Measurements from ENCODE around the gene TRIM65.
A peak's percentile ranks its signal among the peaks of the same experiment; 100 is the strongest.
"Not testable (repeated sequence)": the region's sequence is repeated elsewhere in the genome, so short reads cannot be mapped to it uniquely, and the experiment has no call there.

TRIM65 gene

DNA sequence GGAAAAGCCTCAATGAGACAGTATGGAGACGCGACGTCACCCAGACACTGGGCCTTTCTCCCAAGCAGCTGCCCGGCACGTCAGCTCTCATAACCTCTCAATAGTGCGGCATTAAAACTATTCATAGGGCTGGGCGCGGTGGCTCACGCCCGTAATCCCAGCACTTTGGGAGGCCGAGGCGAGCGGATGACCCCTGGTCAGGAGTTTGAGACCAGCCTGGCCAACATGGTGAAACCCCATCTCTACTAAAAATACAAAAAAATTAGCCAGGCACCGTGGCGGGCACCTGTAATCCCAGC is 45.1 kb downstream of the TRIM65 start:
- not testable (repeated sequence) for DNase-seq (ENCODE audit: low read depth)

DNA sequence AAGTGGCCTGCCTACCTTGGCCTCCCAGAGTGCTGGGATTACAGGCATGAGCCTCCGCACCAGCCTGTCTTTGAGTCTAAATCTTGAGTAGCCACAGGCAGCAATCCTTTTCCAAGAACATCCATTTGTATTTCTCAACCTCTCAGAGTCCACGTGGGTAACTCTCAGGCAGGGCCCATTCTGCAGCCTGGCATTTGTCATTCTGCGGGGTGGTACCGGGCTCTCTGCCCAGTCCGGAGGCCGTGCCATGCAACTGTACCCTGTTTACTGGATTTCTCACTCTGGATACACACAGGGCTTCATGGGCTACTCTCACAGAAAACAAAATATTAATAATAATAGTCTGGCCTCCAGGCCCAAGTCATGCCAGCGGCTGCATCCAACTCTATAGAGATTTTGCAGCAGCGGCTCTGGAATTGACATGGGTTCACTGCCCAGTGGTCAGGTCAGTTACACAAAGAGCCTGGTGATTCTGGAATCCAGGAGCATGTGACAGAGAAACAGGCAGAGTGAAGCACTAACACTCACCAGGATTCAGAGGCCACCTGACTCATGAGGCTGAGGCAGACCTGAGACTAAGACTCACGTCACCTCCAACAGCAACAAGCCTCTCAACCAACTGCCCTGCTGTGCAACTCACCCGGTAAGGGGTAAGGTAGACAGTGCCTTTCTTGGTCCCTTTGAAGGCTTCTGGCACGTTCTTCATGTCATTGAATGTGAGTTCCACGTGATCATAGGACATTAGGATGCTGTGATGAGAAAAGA is 45.6 kb downstream of the TRIM65 start:
- DNase-seq (ENCODE audit: low read depth) = no peak

DNA sequence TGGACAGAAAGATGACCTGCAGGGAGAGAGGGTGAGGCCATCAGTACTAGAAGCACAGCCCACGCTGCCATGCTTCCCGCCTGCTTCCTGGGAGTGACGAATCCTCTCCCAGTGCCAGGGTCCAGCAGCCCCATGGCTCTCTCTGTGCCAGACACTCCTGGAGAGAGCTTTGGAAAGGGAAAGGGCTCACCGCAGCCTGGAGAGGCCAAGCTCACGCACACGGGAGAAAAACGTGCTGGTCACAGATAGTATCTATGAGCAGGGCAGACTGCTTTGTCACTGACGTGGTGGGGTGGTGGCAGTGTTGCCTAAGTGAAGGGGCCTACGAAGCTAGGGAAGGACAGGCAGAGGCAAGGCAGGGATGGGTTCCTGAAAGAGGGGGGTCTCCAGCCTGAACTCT is 47.0 kb downstream of the TRIM65 start:
- no peak for DNase-seq (ENCODE audit: low read depth)

DNA sequence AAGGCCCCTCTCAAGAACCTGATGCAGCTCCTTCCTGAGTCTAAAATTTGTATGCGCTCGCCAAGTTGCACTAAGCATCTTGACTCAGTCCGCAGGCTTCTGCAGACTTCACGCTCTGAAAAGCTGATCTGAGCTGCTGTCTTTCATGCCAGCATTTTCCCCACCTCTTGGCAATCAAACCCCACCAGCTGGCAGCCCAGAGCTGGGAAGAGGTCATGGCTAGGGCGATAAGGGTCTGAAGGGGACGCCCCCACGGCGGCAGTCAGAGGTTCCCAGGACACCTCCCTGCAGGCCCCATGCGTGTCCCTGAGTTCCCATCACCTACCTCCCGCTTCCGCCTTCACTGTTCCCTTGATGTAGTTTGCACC is 47.5 kb downstream of the TRIM65 start:
- no peak for DNase-seq (ENCODE audit: low read depth)

DNA sequence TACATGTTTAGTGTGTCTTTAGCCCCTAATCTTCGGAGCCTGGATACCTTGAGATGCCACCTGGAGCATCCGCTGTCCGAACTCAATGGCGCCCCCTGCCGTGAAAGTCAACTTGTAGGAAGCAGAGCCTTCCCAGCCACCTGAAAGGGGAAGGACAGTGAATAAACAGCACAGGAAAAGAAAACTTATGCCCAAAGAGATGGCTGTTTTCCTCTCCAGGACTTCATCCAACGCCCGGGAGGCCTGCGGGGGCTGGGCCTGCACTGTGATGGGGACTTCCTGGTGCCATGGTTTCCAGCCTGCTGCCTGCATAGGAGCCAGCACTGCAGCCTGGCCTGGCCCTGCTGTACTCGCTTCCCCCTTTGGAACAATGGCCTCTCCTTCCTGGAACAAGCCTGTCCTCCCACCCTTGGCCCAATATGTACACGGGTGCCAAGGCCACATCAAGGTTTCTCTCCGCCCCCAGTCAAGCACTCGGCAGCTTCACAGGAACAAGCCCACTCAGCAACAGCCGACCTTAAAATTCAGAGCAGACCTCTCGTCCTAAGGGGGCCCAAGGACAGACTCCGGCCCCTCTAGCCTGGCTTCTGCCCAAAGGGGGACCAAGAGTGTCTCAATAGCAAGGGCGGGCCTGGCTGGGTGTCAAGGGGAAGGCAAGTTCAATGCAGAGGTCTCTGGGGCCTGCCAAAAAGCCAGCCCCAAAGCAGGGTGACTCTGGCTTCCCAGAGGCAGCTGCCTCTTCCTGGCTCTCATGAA is 48.0 kb downstream of the TRIM65 start:
- peak; percentile 50 for DNase-seq (ENCODE audit: low read depth)

DNA sequence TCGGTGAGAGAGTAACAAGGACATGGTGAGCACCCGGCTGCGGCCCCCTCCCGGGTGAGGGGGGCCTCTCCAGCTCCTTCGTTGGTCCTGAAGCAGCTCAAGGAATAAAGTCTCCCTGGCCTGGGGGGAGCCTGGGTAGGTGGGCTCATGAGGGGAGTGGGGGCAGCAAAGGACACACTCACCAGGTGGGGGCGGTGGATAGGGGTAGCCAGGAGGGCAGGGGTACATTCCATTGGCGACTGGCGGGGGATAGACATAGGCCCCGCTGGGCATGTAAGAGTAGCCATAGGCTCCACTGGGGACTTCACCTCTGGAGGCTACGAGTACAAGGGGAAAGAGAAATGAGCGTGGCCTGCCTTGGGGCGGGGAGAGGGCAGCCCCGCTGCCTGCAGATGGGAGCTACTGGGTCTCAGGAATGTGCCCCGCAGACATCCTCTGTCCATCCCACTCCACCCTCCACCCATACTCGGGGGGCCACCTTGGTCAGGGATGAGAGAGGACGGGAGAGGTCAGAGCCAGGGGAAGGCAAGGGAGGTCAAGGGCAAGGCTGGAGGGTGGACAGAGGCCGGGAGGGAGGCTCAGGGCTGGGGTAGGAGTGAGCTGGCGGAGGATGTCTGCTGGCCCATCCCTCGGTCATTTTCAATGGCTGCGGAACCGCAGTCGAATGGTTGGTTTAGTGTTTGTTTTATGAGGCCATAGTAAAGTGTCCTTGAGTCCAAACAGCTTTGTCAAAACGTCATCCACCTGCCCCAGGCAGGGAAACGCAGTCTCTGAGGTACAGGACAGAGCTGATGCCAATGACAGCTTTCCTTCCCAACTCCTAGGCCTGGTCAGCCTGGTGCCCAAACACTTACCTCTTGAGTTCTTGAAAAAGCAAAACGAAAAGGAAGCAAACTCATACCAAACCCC is 48.9 kb downstream of the TRIM65 start:
- no peak for DNase-seq (ENCODE audit: low read depth)

DNA sequence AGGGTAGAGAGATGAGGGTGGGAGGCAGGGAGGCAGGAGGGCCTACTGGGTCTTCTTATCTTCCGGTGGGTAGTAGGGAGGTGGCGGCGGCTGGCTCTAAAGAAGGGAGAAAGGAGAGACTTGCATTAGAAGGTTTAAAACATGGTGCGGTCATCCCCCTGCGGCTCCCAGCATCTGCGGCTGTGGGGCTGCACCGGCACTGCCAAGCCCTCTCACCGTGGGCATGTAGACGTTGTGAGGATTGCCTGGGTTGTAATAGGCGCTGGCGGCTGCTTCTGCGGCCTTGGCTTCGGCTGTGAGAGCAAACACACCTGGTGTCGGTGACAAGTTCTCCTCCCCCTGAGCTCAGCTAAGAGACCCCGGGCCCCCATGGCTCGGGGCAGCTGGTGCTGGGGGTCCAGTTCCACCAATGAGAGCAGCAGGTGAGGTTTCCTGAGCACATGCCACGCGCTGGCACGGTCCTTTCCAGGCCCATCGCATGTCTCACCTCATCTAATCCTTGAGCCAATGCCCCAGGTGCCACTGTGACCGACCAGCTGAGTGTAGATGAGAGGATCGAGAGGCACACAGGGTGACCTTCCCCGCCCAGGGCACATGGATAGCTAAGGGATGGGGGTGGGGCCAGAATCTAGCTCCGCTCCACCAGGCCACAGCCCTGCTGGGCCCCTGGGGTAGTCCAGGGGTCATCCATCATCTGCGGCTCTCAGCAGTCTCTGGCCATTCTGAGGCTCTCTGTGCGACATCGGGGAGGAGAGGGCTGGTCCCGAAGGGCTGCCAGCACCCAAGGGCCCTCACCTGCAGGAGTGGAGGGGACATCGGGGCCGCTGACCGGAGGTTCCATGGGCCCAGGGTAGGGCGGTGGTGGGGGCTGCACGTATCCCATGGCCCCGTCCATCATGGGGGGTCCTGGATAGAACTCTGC is 49.8 kb downstream of the TRIM65 start:
- DNase-seq (ENCODE audit: low read depth) = no peak

DNA sequence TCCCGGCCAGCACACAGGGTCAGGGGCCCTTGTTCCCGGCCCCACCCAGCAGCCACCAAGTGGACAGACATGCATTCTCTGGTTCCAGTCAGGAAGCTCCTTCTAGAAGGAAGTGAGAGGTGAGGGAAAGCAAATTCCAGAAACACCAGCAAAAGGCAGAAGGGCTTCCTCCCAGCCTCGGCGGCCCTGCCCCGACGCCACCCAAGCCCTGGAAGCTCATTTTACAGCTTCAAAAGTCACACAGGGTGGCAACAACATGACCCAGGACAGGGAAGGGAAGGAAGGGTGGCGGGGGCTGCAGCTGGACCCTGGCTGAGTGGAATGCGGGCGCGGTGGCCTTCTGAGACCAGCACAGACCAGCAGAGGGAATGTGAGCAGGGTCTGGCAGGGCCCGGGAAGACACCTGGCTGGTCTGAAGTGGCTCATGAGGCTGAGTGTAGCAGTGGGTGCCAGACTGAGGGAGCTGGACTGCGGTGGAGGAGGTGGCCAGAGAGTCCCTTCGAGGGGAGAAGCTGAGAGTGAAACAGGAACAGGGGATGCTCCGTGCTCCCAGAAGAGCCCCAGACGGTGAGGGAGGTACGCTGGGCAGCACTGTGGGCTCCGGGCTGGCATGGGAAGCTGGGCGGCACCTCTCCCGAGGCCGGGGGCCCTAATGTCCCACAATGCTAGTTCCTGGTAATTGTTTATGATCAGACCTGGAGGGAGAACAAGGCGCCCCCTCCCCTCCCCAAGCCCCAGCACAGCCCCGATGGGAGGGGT is 50.6 kb downstream of the TRIM65 start:
- DNase-seq (ENCODE audit: low read depth) = no peak

DNA sequence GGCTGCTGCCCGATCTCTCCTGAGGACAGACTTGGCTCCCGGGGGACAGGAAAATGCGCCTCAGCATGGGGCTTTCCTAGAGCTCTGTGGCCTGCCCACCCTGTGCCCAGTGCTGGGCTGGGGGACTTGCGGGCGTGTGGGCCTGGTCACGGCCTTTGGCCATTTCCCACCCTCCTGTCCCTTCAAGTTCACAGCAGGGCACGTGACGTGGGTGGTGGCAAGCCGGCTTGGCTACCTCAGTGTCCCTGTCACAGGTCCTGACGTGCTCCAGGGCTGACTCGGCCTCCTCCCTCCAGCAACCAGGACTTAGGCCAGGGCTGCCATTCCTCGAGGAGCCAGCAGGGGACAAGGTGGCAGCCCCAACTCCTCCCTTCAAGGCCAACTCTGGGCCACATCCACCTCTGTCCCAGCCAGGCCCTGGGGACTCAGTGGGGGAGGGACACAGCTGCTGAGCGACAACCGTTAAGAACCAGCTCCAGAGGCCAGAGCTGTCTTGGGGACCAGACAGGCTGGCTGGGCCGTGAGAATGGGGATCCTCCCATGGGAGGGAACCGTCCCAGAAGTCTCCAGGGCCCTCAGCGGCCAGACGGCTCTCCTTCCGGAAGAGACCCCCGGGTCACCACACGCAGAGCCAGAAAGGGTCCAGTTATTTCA is 51.6 kb downstream of the TRIM65 start:
- no peak for DNase-seq (ENCODE audit: low read depth)

DNA sequence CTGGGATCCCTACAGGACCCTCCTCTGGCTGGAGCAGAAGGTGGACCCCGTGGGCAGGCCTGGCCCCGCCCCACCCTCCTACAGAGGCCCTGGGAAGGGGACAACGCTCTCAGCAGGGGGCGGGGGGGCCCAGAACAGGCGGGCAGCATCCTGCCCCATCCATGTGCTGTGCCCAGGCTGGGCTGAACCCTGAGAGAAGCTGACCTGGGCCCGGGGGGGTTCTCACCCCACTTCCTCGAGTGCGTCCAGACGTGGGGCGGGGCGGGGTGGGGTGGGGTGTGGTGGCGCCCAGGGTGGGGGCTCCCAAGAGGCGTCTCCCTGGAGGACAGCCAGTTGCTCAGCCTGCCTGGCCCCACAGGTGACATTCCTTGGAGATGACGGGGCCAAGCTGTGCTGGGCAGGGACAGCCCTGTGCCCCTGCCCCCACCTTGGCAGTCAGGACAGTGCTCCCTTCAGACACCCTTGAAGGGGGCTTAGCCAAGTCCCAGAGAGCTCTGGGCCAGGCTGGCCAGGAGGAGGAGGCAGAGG is 52.2 kb downstream of the TRIM65 start:
- no peak for DNase-seq (ENCODE audit: low read depth)

DNA sequence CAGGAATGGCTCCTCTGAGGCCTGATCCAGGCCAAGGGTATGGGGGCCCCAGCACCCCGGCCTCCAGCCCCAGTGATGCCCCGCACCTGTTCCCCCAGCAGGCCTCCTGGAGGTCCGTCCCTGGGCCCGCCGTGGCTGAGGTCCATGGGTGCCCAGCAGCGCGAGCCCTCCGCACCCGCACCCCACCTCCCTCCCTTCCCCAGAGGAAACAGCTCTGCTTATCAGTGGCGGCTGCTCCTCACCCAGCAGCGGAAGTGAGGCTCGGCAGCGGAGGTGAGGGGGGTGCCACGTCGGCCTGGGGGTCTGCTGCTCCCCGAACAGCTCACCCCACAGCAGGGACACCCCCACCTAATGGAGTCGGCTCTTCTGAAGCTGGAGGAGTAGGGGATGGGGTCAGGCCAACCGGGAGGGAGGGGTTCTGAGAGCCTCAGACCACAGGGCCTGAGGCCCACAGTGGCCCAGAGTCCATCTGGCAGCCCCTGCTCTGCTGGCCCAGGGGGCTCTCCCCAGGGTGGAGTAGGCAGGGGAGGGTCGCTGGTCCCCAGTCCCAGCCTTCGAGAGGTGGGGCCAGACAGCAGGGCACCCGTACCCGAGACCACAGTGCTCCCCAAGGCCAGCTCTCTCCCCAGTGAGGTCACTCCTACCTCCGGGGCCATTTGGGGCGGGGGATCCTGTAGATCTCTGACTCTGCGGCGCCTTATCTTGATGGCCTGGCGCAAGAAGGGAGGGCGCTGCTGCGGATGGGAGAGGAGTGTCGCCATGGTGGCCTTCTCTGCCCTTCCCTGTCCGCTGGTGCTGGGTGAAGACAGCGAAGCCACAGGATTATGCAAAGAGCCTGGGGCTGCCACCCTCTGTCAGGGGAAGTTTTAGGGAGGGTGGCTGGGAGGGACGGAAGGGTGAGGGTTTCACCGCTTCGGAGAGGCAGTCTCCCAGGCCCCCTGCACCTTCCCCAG is 52.9 kb downstream of the TRIM65 start, which contains the start of gene UNC13D:
TSS of gene UNC13D (minus strand) at position 828 of the 953 bp plus-strand sequence. CDS start at position 761, 67 bp downstream.
- DNase-seq (ENCODE audit: low read depth) = peak; percentile 57

DNA sequence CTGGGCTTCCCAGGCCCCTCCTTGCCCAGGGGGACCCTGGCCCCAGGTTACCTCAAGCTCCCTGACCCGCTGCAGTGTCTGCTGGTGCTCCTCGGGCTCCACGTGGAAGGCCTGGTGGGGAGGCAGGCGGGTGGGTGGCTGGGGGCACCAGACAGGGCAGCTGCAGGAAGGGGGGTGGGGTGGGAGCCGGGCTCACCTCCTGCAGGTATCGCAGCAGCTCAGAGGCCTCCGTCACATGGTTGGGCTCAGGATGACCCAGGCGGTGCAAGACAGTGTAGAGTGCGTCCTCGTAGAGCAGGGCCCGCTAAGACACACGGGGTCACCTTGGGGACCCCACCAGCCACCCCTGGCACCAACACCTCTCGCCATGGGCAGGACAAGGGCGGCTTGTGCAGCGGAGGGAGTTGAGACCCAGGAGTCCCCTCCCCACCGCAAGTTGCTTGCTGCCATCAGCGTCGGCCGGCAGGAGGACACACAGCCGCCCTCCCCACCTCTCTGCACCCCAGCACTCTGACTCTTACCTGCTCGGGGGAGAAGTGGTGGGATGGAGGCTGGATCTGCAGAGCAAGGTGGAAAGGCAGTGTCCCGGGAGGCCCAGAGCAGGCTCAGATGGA is 53.7 kb downstream of the TRIM65 start:
- no peak for DNase-seq (ENCODE audit: low read depth)

DNA sequence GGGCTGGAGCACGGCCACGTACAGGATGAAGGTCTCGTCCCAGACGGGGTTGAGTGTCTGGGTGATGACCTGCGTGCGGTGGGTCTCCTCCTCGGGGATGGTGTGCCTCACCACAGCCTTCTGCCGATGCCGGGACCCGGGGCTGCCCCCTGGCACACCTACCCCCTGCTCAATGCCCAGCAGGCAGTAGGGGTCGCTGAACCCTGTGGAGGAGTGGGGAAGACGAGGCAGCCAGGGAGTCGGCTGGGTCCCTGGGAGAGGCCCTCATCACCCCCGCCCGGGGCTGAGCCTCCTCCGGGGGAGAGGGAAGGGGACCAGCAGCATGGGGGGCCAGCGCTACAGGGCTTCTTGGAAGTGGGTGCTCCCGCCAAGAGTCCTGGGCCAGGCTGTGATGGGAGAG is 54.3 kb downstream of the TRIM65 start:
- DNase-seq (ENCODE audit: low read depth) = no peak

DNA sequence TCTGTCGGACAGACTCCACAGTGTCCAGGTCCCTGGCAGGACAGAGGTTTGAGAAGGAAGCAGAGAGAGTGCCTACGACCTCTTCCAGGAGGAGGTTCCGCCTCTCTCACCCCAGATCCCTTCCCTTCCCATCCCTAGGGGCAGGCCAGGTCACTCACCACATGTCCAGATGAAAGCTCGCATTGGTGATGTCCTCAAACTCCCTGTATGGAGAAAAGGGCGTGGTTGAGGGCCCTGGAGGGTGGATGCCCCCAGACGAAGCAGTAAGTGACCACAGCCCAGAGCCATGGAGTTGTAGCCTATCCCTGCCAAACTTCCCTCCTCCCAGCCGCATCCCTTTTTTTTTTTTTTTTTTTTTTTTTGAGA is 56.0 kb downstream of the TRIM65 start:
- DNase-seq (ENCODE audit: low read depth) = no peak

DNA sequence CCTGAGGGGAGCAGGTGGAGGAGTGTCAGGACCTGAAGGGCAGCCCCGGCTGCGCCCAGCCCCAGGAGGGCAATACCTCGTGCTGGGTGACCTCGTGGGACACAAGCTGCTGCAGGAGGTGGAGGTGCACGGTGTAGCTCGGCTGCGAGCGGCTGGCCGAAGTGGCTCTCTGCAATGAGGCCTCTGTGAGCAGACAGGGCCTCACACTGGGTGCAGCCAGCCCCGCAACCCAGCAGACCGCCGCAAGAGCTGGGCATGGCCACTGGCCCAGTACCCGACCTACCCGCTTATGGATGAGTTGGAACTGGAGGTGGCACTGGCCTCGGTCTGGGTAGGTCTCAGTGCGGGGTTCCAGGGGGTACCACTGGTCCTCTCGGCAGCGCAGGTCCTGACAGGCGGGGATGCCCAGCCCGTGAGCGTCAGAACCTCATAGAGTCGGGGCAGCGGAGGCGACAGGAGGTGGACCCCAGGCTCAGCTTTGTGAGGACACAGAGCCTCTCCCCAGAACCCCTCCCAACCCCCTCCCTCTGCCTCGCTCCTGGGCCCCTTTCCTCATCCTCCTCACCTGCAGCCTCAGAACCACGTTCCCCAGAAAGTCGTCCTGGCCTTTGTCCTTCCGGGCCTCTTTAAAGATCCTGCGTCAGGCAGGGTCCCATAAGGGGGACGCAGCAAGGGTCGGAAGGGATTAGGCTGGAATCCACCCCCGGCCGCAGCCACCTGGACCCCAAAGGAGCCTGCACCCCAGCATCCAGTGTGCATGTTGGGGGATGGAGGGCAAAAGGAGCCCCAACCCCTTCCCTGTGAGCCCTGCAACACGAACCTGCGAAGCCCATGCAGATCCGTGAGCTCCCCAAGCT is 56.6 kb downstream of the TRIM65 start:
- DNase-seq (ENCODE audit: low read depth) = no peak
